ENCODE measurements around the gene RAD18. TPM values are rescaled to one million over a fixed set of nuclear protein-coding genes. Genes with fewer than 3 reads are reported as not detected.

Gene RAD18
- polyA plus RNA-seq, 1 donor from 2014 or later, result 4.7 TPM

DNA sequence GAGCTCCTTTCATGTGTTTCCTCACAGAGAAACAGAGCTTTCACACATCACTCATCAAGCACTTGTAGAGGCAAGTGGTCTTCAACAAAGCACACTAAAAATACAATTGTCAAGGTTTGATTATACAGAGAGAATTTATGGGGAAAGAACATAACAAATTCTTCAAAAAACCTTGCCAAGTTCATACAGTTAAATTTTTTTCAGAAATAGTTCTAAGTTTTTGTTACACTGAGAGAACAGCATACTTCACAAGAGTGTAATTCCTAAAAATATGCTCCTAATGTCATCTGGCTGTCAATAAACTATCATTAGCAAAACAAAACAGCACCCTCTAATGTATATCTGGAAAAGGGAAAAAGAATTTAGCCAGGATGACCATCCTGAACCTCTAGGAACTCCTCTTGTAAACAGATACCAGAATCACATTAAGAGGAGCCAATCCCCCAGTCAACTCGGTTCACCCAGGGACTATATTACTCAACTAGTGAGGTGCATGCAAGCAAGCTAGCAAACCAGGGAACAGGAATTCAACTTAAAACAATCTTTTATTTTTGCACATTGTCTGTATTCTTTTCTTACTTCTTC lies 63.3 kb downstream of the RAD18 start:
- Histone ChIP-seq H3K27ac (ENCODE audit: low read length) (no peak overlapping the region), H3K9me3 (ENCODE audit: low read length) (no peaks in the 10 kb centered on the region), H3K9ac (ENCODE audit: low read length) (no peak overlapping the region), H3K36me3 (ENCODE audit: insufficient read depth, low read length) (no peaks in the 10 kb centered on the region), H3K27me3 (ENCODE audit: insufficient read depth, low read depth, low read length) (no peaks in the 10 kb centered on the region), H3K9me2 (ENCODE audit: insufficient read depth, low read length) (no peaks in the 10 kb centered on the region), H4K20me1 (ENCODE audit: insufficient read depth) (no peaks in the 10 kb centered on the region), H3K4me2 (ENCODE audit: low read length) (no peak overlapping the region), H2AFZ (ENCODE audit: low read depth, low read length) (no peak overlapping the region), H3K4me3 (ENCODE audit: low read length) (no peak overlapping the region), H3K79me2 (replicated peaks; ENCODE audit: insufficient read depth, low read length) (no peaks in the 10 kb centered on the region), H3F3A (ENCODE audit: insufficient read depth, low read length, poor library complexity, severe bottlenecking) (no peaks in the 10 kb centered on the region)
- TF ChIP-seq REST (IDR thresholded peaks at IDR 0.05; ENCODE audit: borderline replicate concordance) (no peak), EZH2 (IDR thresholded peaks at IDR 0.05; ENCODE audit: borderline replicate concordance, insufficient read depth, low read length, poor library complexity, severe bottlenecking) (no peak), RAD21 (conservative IDR thresholded peaks at IDR 0.05) (no peak), POLR2AphosphoS5 (IDR thresholded peaks at IDR 0.05) (no peak), TAF1 (IDR thresholded peaks at IDR 0.05; ENCODE audit: low read depth) (no peak), MXI1 (conservative IDR thresholded peaks at IDR 0.05; ENCODE audit: poor library complexity, severe bottlenecking) (no peak), SMC3 (conservative IDR thresholded peaks at IDR 0.05; ENCODE audit: poor library complexity) (no peak), EP300 (conservative IDR thresholded peaks at IDR 0.05; ENCODE audit: poor library complexity, severe bottlenecking) (no peak)
- TF ChIP-seq, protein P1, sequence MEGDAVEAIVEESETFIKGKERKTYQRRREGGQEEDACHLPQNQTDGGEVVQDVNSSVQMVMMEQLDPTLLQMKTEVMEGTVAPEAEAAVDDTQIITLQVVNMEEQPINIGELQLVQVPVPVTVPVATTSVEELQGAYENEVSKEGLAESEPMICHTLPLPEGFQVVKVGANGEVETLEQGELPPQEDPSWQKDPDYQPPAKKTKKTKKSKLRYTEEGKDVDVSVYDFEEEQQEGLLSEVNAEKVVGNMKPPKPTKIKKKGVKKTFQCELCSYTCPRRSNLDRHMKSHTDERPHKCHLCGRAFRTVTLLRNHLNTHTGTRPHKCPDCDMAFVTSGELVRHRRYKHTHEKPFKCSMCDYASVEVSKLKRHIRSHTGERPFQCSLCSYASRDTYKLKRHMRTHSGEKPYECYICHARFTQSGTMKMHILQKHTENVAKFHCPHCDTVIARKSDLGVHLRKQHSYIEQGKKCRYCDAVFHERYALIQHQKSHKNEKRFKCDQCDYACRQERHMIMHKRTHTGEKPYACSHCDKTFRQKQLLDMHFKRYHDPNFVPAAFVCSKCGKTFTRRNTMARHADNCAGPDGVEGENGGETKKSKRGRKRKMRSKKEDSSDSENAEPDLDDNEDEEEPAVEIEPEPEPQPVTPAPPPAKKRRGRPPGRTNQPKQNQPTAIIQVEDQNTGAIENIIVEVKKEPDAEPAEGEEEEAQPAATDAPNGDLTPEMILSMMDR (IDR thresholded peaks at IDR 0.05; ENCODE audit: poor library complexity, severe bottlenecking), result no peak

GRCh38 chr3:8895829-8896228 lies 67.4 kb downstream of the RAD18 start:
- Histone ChIP-seq H3K9ac (ENCODE audit: low read length) (no peak overlapping the region), H2AFZ (ENCODE audit: low read depth, low read length) (no peak overlapping the region), H3K9me2 (ENCODE audit: insufficient read depth, low read length) (no peaks in the 10 kb centered on the region), H3F3A (ENCODE audit: insufficient read depth, low read length, poor library complexity, severe bottlenecking) (no peaks in the 10 kb centered on the region), H3K4me2 (ENCODE audit: low read length) (no peak overlapping the region), H3K9me3 (ENCODE audit: low read length) (no peaks in the 10 kb centered on the region), H3K36me3 (ENCODE audit: insufficient read depth, low read length) (no peaks in the 10 kb centered on the region), H4K20me1 (ENCODE audit: insufficient read depth) (no peaks in the 10 kb centered on the region), H3K27me3 (ENCODE audit: insufficient read depth, low read depth, low read length) (no peaks in the 10 kb centered on the region), H3K27ac (ENCODE audit: low read length) (no peak overlapping the region), H3K79me2 (replicated peaks; ENCODE audit: insufficient read depth, low read length) (no peaks in the 10 kb centered on the region), H3K4me3 (ENCODE audit: low read length) (no peak overlapping the region)
- TF ChIP-seq RAD21 (conservative IDR thresholded peaks at IDR 0.05), result no peak
- no peak for TF ChIP-seq EP300 (conservative IDR thresholded peaks at IDR 0.05; ENCODE audit: poor library complexity, severe bottlenecking)
- no peak for TF ChIP-seq EZH2 (IDR thresholded peaks at IDR 0.05; ENCODE audit: borderline replicate concordance, insufficient read depth, low read length, poor library complexity, severe bottlenecking)
- no peak for TF ChIP-seq TAF1 (IDR thresholded peaks at IDR 0.05; ENCODE audit: low read depth)
- no peak for TF ChIP-seq MXI1 (conservative IDR thresholded peaks at IDR 0.05; ENCODE audit: poor library complexity, severe bottlenecking)
